ENCODE results near the gene LRFN4.
A peak's percentile ranks its signal among the peaks of the same experiment; 100 is the strongest.

Gene LRFN4

GRCh38 chr11:66857927-66858185 lies 992 bp downstream of the LRFN4 start:
- H3K36me3 Mint-ChIP-seq (ENCODE audit: insufficient read depth): peaks cover 4% of the 10 kb centered on the region
- H3K27ac Mint-ChIP-seq: no peak overlapping the region
- DNase-seq (no peak), ATAC-seq (replicated peaks) (no peak)
- H3K4me3 Mint-ChIP-seq: peak overlapping the region; percentile 70 to 74
- H3K9me3 Mint-ChIP-seq: no peaks in the 10 kb centered on the region
- peaks cover 4 to 5% of the 10 kb centered on the region in 2 donors for H3K4me1 Mint-ChIP-seq (ENCODE audit: low read depth in 2 of 2)
- no peaks in the 10 kb centered on the region for H3K27me3 Mint-ChIP-seq

GRCh38 chr11:66858186-66858938 lies 1.5 kb downstream of the LRFN4 start:
- Mint-ChIP-seq H3K27ac (no peak overlapping the region), H3K4me1 (ENCODE audit: low read depth in 2 of 2) (peaks cover 4 to 5% of the 10 kb centered on the region in 2 donors), H3K4me3 (peak overlapping the region; percentile 70 to 74), H3K27me3 (no peaks in the 10 kb centered on the region), H3K9me3 (no peaks in the 10 kb centered on the region), H3K36me3 (ENCODE audit: insufficient read depth) (peaks cover 4% of the 10 kb centered on the region)
- DNase-seq: no peak
- no peak for ATAC-seq (replicated peaks)

- peaks cover 4% of the 10 kb centered on the region for H3K36me3 Mint-ChIP-seq (ENCODE audit: insufficient read depth)
- DNase-seq (no peak), ATAC-seq (replicated peaks) (no peak)
- H3K4me1 Mint-ChIP-seq (ENCODE audit: low read depth in 2 of 2): peaks cover 4 to 5% of the 10 kb centered on the region in 2 donors
- no peak overlapping the region for H3K27ac Mint-ChIP-seq
- no peaks in the 10 kb centered on the region for H3K27me3 Mint-ChIP-seq
- H3K9me3 Mint-ChIP-seq: no peaks in the 10 kb centered on the region
- H3K4me3 Mint-ChIP-seq: peak overlapping the region in 1 of 2 donors; percentile 10
Measured at GRCh38 chr11:66858939-66859685, 2.2 kb downstream of the LRFN4 start.

DNA sequence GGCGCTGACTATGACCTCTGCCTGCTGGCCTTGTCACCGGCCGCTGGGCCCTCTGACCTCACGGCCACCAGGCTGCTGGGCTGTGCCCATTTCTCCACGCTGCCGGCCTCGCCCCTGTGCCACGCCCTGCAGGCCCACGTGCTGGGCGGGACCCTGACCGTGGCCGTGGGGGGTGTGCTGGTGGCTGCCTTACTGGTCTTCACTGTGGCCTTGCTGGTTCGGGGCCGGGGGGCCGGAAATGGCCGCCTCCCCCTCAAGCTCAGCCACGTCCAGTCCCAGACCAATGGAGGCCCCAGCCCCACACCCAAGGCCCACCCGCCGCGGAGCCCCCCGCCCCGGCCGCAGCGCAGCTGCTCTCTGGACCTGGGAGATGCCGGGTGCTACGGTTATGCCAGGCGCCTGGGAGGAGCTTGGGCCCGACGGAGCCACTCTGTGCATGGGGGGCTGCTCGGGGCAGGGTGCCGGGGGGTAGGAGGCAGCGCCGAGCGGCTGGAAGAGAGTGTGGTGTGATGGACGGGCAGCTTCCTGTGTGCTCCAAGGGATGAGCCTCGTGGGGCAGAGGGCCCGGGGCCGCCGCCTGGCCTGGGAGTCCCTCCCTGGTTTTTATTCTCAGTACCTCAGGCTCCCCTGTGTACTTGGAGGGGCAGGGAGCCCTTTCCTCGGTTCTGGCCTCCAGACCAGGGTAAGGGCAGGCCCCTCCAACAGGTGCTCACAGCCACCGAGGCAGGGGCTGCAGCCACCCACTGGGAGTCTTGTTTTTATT lies 3.0 kb downstream of the LRFN4 start:
- Mint-ChIP-seq H3K36me3 (ENCODE audit: insufficient read depth) (peaks cover 4% of the 10 kb centered on the region), H3K9me3 (no peaks in the 10 kb centered on the region), H3K4me3 (no peak overlapping the region), H3K27ac (no peak overlapping the region), H3K4me1 (ENCODE audit: low read depth in 2 of 2) (peaks cover 4 to 5% of the 10 kb centered on the region in 2 donors), H3K27me3 (no peaks in the 10 kb centered on the region)
- ATAC-seq (replicated peaks) (no peak), DNase-seq (no peak)

DNA sequence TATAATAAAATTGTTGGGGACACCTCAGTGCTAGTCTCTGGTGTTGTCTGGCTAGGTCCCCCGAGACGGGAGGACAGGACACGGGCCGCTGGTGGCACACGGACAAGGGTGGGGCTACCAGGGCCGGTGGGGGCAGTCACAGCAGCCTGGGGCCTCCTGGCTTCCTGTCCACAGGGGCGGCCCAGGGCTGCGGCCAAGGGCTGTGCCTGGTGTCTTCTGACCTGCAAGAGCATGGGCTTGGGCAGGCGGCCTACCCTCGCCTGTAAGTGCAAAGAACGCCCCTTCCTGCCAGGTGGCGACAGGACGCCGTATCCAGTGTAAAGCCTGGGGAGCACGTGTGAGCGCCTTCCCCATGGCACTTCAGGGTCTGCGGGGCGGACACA lies 3.6 kb downstream of the LRFN4 start:
- Mint-ChIP-seq H3K27ac (no peak overlapping the region), H3K27me3 (no peaks in the 10 kb centered on the region), H3K4me1 (ENCODE audit: low read depth in 2 of 2) (peaks cover 4 to 5% of the 10 kb centered on the region in 2 donors), H3K9me3 (no peaks in the 10 kb centered on the region), H3K4me3 (no peak overlapping the region), H3K36me3 (ENCODE audit: insufficient read depth) (peaks cover 4% of the 10 kb centered on the region)
- ATAC-seq (replicated peaks) (no peak), DNase-seq (no peak)

- peaks cover 4% of the 10 kb centered on the region for H3K36me3 Mint-ChIP-seq (ENCODE audit: insufficient read depth)
- no peak for DNase-seq
- H3K27ac Mint-ChIP-seq: no peak overlapping the region
Measured at GRCh38 chr11:66861038-66861773, 4.3 kb downstream of the LRFN4 start.

DNA sequence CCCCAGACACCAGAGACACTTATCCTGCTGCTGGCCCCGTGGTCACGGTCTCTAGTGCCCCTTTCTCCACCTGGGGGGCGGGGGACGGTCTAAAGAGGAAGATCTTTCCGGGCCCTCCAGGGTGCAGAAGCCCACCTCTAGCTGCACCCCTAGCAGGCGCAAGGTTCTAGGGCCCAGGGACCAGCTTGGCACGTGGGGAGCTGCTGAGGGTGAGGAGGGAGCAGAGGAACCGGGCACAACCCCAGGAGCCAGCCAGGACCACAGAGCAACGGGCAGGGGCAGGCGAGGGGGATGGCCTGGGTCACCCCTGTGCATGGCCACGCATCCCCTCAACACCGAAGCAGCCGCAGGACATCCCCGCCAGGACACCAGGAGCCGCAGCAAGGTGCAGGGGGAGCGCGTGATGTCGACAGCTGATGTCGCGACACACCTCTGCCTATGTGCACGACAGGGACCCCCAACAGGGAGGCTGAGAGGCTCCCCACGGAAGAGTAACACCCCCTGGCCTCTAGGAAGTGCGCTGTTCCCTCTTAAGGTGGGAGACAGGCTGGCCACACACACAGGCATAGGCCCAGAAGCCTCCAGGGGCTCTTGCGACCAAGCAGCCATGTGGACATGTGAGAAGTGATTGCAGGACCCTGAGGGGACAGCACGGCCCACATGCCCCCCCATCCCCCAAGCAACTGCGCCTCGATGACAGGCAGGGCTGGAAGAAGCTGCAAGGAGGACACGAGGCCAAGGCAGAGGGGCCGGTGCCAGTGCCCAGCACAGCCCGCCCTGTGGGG lies 5.1 kb downstream of the LRFN4 start:
- H3K9me3 Mint-ChIP-seq: no peaks in the 10 kb centered on the region
- H3K4me1 Mint-ChIP-seq (ENCODE audit: low read depth in 2 of 2): no peaks in the 10 kb centered on the region
- no peak for ATAC-seq (replicated peaks)
- no peak overlapping the region for H3K27ac Mint-ChIP-seq
- H3K4me3 Mint-ChIP-seq: no peak overlapping the region
- no peaks in the 10 kb centered on the region for H3K27me3 Mint-ChIP-seq
- no peak for DNase-seq
- H3K36me3 Mint-ChIP-seq (ENCODE audit: insufficient read depth): peaks cover 4% of the 10 kb centered on the region

More at GRCh38 chr11:66861038-66861773, 4.3 kb downstream of the LRFN4 start:
- Mint-ChIP-seq H3K4me3 (no peak overlapping the region), H3K27me3 (no peaks in the 10 kb centered on the region), H3K4me1 (ENCODE audit: low read depth in 2 of 2) (peaks cover 0 to 2% of the 10 kb centered on the region in 2 donors), H3K9me3 (no peaks in the 10 kb centered on the region)
- no peak for ATAC-seq (replicated peaks)

GRCh38 chr11:66862559-66863037 lies 5.7 kb downstream of the LRFN4 start:
- Mint-ChIP-seq H3K36me3 (ENCODE audit: insufficient read depth) (peaks cover 4% of the 10 kb centered on the region), H3K27ac (no peak overlapping the region), H3K4me3 (no peak overlapping the region), H3K27me3 (no peaks in the 10 kb centered on the region), H3K9me3 (no peaks in the 10 kb centered on the region), H3K4me1 (ENCODE audit: low read depth in 2 of 2) (no peaks in the 10 kb centered on the region)
- ATAC-seq (replicated peaks) (no peak), DNase-seq (no peak)

DNA sequence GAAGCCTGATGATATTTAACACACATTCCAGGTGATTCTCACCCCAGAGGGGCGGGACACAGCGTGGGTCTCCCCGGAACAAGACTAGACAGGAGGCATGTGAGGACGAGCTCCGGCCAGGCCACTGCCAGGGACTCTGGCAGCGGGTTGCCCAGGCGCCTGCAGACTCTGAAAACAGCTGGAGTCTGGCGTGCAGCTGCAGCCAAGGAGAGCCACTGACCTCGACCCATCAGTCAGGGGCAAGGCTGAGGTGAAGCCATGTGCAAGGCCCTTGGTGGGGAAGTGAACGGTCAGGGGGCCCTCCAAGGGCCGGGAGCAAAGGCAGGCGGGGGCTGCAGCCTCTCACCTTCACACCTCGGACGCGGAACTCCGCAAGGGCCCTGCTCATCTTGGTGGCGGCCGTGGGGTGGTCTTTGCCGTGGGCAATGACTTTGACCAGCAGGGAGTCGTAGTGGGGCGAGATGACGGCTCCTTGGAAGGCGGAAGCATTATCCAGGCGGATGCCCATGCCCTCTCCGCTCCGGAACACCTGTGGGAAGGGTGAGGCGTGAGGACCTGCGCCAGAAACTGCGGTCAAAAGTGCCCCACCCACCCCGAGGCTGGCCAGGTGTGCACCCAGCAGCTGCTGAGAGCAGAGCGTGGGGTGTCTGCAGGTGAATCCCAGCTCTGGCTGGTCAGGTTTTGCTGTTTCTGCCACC lies 6.7 kb downstream of the LRFN4 start:
- DNase-seq: no peak
- no peaks in the 10 kb centered on the region for H3K9me3 Mint-ChIP-seq
- no peak overlapping the region for H3K4me3 Mint-ChIP-seq
- ATAC-seq (replicated peaks): no peak
- no peaks in the 10 kb centered on the region for H3K27me3 Mint-ChIP-seq
- peaks cover 4% of the 10 kb centered on the region for H3K36me3 Mint-ChIP-seq (ENCODE audit: insufficient read depth)
- H3K4me1 Mint-ChIP-seq (ENCODE audit: low read depth in 2 of 2): peaks cover 0 to under 1% of the 10 kb centered on the region in 2 donors
- no peak overlapping the region for H3K27ac Mint-ChIP-seq

GRCh38 chr11:66864172-66864901 lies 7.5 kb downstream of the LRFN4 start:
- H3K4me3 Mint-ChIP-seq: no peak overlapping the region
- ATAC-seq (replicated peaks) (no peak), DNase-seq (no peak)
- H3K27me3 Mint-ChIP-seq: no peaks in the 10 kb centered on the region
- H3K36me3 Mint-ChIP-seq (ENCODE audit: insufficient read depth): peaks cover under 1% of the 10 kb centered on the region
- peaks cover 3 to 5% of the 10 kb centered on the region in 2 donors for H3K4me1 Mint-ChIP-seq (ENCODE audit: low read depth in 2 of 2)
- no peak overlapping the region for H3K27ac Mint-ChIP-seq
- H3K9me3 Mint-ChIP-seq: no peaks in the 10 kb centered on the region

- H3K9me3 Mint-ChIP-seq: no peaks in the 10 kb centered on the region
- ATAC-seq (replicated peaks) (no peak), DNase-seq (no peak)
- H3K27ac Mint-ChIP-seq: no peak overlapping the region
- H3K36me3 Mint-ChIP-seq (ENCODE audit: insufficient read depth): no peaks in the 10 kb centered on the region
- H3K4me3 Mint-ChIP-seq: no peak overlapping the region
- H3K4me1 Mint-ChIP-seq (ENCODE audit: low read depth in 2 of 2): peaks cover 3 to 5% of the 10 kb centered on the region in 2 donors
- no peaks in the 10 kb centered on the region for H3K27me3 Mint-ChIP-seq
Measured at GRCh38 chr11:66864924-66865697, 8.2 kb downstream of the LRFN4 start.
